Endothelial cell (in vitro differentiated cells): ENCODE results near the gene C20orf173. TPM values are rescaled to one million over a fixed set of nuclear protein-coding genes. Genes with fewer than 3 reads are reported as not detected.

Experiments
- DNase-seq: peaks from one replicate; pipeline ENCODE4 v3.0.0; 2021; ENCODE audit warnings: low spot score
- H3K27ac Mint-ChIP-seq: one replicate; pipeline ENCODE4 v1.8.0; 2021; ENCODE audit warnings: mixed read lengths, inconsistent platforms; ENCODE audit not compliant: unreplicated experiment
- H3K27me3 Mint-ChIP-seq: one replicate; pipeline ENCODE4 v1.8.0; 2021; ENCODE audit warnings: mild to moderate bottlenecking, moderate library complexity, mixed read lengths, inconsistent platforms; ENCODE audit not compliant: unreplicated experiment
- H3K36me3 Mint-ChIP-seq: one replicate; pipeline ENCODE4 v1.8.0; 2021; ENCODE audit warnings: mild to moderate bottlenecking, low read depth, mixed read lengths, inconsistent platforms; ENCODE audit not compliant: unreplicated experiment
- H3K4me1 Mint-ChIP-seq: one replicate; pipeline ENCODE4 v1.8.0; 2021; ENCODE audit warnings: mild to moderate bottlenecking, mixed read lengths, inconsistent platforms; ENCODE audit not compliant: unreplicated experiment
- H3K4me3 Mint-ChIP-seq: one replicate; pipeline ENCODE4 v1.8.0; 2021; ENCODE audit warnings: mild to moderate bottlenecking, mixed read lengths, inconsistent platforms; ENCODE audit not compliant: unreplicated experiment
- H3K9me3 Mint-ChIP-seq: one replicate; pipeline ENCODE4 v1.8.0; 2021; ENCODE audit warnings: mixed read lengths, inconsistent platforms; ENCODE audit not compliant: unreplicated experiment
- total RNA-seq: library from RNA; stranded (reverse); fragmentation: NEBNext Ultra II Directional; extraction: Animal tissue kit (Norgen Biotek cat#: 25700); gene quantifications from one replicate; pipeline ENCODE4 v1.2.1, GENCODE V29; 2021; ENCODE audit not compliant: unreplicated experiment
- TF ChIP-seq, protein P1 (sequence below): fragments of 200-600 bp; sonication (generic); IDR thresholded peaks from one replicate; pipeline ENCODE4 v1.5.0; 2021; ENCODE audit warnings: antibody characterized with exemption; ENCODE audit not compliant: unreplicated experiment

The C20orf173 gene
- total RNA-seq, 1 donor from 2014 or later, result not detected

DNA sequence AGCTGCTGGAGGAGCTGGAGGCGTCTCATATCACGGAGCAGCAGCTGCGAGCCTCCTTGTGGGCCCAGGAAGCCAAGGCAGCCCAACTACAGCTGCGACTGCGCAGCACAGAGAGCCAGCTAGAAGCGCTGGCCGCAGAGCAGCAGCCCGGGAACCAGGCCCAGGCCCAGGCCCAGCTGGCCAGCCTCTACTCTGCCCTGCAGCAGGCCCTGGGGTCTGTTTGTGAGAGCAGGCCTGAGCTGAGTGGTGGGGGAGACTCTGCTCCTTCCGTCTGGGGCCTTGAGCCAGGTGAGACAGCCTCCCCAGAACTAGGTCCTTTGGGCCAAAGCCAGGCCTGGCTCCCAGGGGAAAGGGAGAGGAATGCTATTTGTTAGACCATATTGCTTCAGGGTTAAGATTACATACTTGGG lies 31.7 kb downstream of the C20orf173 start:
- Mint-ChIP-seq H3K36me3 (peaks cover 64% of the 10 kb centered on the region), H3K4me3 (no peak overlapping the region), H3K27ac (peak overlapping the region; percentile 64), H3K9me3 (no peaks in the 10 kb centered on the region), H3K27me3 (peaks cover 10% of the 10 kb centered on the region), H3K4me1 (peaks cover 13% of the 10 kb centered on the region)
- DNase-seq, result no peak
- TF ChIP-seq, protein P1, sequence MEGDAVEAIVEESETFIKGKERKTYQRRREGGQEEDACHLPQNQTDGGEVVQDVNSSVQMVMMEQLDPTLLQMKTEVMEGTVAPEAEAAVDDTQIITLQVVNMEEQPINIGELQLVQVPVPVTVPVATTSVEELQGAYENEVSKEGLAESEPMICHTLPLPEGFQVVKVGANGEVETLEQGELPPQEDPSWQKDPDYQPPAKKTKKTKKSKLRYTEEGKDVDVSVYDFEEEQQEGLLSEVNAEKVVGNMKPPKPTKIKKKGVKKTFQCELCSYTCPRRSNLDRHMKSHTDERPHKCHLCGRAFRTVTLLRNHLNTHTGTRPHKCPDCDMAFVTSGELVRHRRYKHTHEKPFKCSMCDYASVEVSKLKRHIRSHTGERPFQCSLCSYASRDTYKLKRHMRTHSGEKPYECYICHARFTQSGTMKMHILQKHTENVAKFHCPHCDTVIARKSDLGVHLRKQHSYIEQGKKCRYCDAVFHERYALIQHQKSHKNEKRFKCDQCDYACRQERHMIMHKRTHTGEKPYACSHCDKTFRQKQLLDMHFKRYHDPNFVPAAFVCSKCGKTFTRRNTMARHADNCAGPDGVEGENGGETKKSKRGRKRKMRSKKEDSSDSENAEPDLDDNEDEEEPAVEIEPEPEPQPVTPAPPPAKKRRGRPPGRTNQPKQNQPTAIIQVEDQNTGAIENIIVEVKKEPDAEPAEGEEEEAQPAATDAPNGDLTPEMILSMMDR, result no peak

DNA sequence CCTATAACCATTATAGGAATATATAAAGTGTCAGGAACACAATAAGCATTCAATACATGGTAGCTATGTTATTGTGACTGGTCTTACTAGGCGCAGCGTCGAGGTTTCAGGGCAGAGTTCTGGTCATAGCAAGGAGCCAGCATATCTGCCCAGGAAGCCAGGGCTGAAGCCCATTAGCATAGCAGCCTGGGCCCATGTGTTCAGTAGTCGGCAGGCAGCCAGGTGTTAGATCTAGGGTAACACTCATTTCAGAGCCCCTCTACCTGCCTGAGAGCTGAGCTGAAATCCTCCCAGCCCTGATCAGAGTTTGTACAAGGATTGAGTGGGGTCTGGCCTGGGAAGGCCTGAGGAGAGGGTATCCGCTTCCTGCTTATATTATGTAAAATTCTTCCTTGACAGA lies 32.1 kb downstream of the C20orf173 start:
- TF ChIP-seq, protein P1, result no peak
- Mint-ChIP-seq H3K27me3 (peaks cover 7% of the 10 kb centered on the region), H3K4me1 (peaks cover 8% of the 10 kb centered on the region), H3K4me3 (no peak overlapping the region), H3K27ac (peak overlapping the region; percentile 64), H3K36me3 (peaks cover 61% of the 10 kb centered on the region), H3K9me3 (no peaks in the 10 kb centered on the region)
- DNase-seq, result no peak

DNA sequence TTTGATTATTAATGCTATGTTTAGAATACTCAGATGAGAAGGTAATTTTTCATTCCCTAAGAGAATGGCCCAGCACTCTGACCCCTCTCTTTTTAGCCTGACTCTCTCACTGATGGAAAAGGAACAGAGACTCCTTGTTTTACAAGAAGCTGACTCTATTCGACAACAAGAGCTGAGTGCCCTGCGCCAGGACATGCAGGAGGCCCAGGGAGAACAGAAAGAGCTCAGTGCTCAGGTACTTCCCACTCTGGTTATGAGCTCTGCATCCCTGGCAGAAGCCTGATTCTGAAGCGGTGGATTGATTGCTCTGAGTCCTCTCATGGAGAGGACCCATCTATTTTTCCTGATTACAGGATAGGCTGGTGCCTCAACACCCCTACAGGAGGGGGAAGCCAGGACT lies 33.0 kb downstream of the C20orf173 start:
- H3K27ac Mint-ChIP-seq, result no peak overlapping the region
- H3K27me3 Mint-ChIP-seq, result peaks cover 6% of the 10 kb centered on the region
- DNase-seq, result no peak
- H3K4me1 Mint-ChIP-seq, result peaks cover 3% of the 10 kb centered on the region
- no peaks in the 10 kb centered on the region for H3K9me3 Mint-ChIP-seq
- TF ChIP-seq, protein P1, result no peak
- H3K36me3 Mint-ChIP-seq, result peaks cover 59% of the 10 kb centered on the region
- no peak overlapping the region for H3K4me3 Mint-ChIP-seq

DNA sequence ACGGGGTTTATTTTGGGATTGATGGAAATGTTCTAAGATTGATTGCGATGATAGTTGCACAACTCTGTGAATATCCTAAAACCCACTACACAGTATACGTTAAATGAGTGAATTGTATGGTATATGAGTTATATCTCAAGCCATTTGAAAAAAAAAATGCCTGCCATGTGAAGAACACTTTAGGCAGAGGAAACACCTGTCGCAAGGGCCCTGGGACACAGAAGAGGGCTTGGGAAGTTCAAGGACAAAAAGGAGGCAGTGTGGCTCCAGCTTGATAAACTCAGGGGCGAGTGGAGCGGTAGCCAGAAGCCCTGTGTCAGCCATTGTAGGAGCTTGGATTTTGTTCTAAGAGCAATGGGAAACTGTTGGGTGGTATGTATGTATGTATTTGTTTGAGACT lies 37.1 kb downstream of the C20orf173 start:
- H3K36me3 Mint-ChIP-seq, result peaks cover 43% of the 10 kb centered on the region
- TF ChIP-seq, protein P1, result no peak
- peaks cover 9% of the 10 kb centered on the region for H3K27me3 Mint-ChIP-seq
- no peak overlapping the region for H3K27ac Mint-ChIP-seq
- H3K4me1 Mint-ChIP-seq, result peaks cover 2% of the 10 kb centered on the region
- DNase-seq, result no peak
- H3K9me3 Mint-ChIP-seq, result no peaks in the 10 kb centered on the region
- H3K4me3 Mint-ChIP-seq, result no peak overlapping the region

DNA sequence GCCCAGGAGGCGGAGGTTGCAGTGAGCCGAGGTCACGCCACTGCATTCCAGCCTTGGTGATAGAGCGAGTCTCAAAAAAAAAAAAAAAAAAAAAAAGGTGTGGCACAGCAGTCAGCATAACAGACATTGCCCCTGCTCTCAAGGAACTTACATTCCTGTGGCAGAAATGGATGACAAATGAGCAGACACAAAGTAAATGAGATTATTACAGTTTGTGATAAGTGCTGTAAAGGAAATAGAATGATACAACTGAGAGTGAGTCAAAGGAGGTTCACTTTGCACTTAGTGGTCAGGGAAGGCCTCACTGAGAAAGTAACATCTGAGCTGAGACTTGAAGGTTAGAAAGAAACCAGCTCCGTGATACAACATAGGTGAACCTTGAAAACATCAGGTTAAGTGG lies 37.6 kb downstream of the C20orf173 start:
- Mint-ChIP-seq H3K9me3 (no peaks in the 10 kb centered on the region), H3K36me3 (peaks cover 43% of the 10 kb centered on the region), H3K4me3 (no peak overlapping the region), H3K4me1 (peaks cover 2% of the 10 kb centered on the region), H3K27me3 (peaks cover 9% of the 10 kb centered on the region), H3K27ac (no peak overlapping the region)
- no peak for DNase-seq
- TF ChIP-seq, protein P1, result no peak
